MCF 10A (cell line): ENCODE results near the gene TLK1. TPM values are rescaled to one million over a fixed set of nuclear protein-coding genes. Genes with fewer than 3 reads are reported as not detected.

Experiments used
- Bru-seq: library from RNA; stranded (reverse); fragments of 400-500 nt; gene quantifications from one replicate; lab custom pipeline; 2021; lab: Mats Ljungman, UMichigan
- BruChase-seq, 2 experiments: library from RNA; stranded (reverse); fragments of 400-500 nt; gene quantifications; one replicate each; lab custom pipeline; 2021; lab: Mats Ljungman, UMichigan
- BruUV-seq: library from RNA; stranded (reverse); fragments of 400-500 nt; replicated peaks from 2 replicates; lab custom pipeline; 2021; lab: Mats Ljungman, UMichigan
- CTCF ChIA-PET: fragments of 300-600 bp; sonication (Branson Sonifier 250); formaldehyde crosslinking; extraction: SDS; loops from one replicate; lab custom pipeline; 2021; ENCODE audit warnings: antibody characterized with exemption, inconsistent platforms; lab: Yijun Ruan, JAX
- POLR2A ChIA-PET: fragments of 300-600, 350-650 bp; sonication (Branson Sonifier 250); formaldehyde crosslinking; extraction: SDS; loops from one replicate; lab custom pipeline; 2020; ENCODE audit warnings: antibody characterized with exemption, inconsistent platforms; lab: Yijun Ruan, JAX
- DNase-seq: peaks from one replicate; pipeline ENCODE4 v3.0.0-alpha.2; 2018; ENCODE audit not compliant: unreplicated experiment
- H3K27ac Mint-ChIP-seq: one replicate; pipeline ENCODE4 v1.8.0; 2022; ENCODE audit warnings: mild to moderate bottlenecking, low read depth, mixed read lengths; ENCODE audit not compliant: unreplicated experiment
- H3K27me3 Mint-ChIP-seq: one replicate; pipeline ENCODE4 v1.8.0; 2022; ENCODE audit warnings: mixed read lengths; ENCODE audit not compliant: insufficient read depth, unreplicated experiment
- H3K36me3 Mint-ChIP-seq: one replicate; pipeline ENCODE4 v1.8.0; 2022; ENCODE audit warnings: mild to moderate bottlenecking, moderate library complexity, mixed read lengths; ENCODE audit not compliant: insufficient read depth, unreplicated experiment
- H3K4me1 Mint-ChIP-seq: one replicate; pipeline ENCODE4 v1.8.0; 2022; ENCODE audit warnings: mixed read lengths; ENCODE audit not compliant: insufficient read depth, unreplicated experiment
- H3K4me3 Mint-ChIP-seq: one replicate; pipeline ENCODE4 v1.8.0; 2022; ENCODE audit warnings: mild to moderate bottlenecking, moderate library complexity, mixed read lengths; ENCODE audit not compliant: unreplicated experiment
- H3K9me3 Mint-ChIP-seq: one replicate; pipeline ENCODE4 v1.8.0; 2022; ENCODE audit warnings: mixed read lengths; ENCODE audit not compliant: unreplicated experiment
- intact Hi-C: fragments of 100-400 bp; cut with micrococcal nuclease; formaldehyde crosslinking; loops from 2 replicates; pipeline ENCODE4 v1.14.1; 2022
- long read RNA-seq: library from polyadenylated mRNA; stranded (forward); transcript quantifications from one replicate; pipeline ENCODE4 v2.0.0, GENCODE V29; 2022
- total RNA-seq: library from RNA; stranded (reverse); gene quantifications from 2 replicates; pipeline ENCODE4 v1.2.3, GENCODE V29; 2022
- TF ChIP-seq, protein P1 (sequence below): fragments of 200-600 bp; IDR thresholded peaks from one replicate; pipeline ENCODE4 v1.8.0; 2022; ENCODE audit warnings: antibody characterized with exemption, mild to moderate bottlenecking; ENCODE audit not compliant: unreplicated experiment

The TLK1 gene
- total RNA-seq, result 59.2 and 60.6 TPM in 2 replicates
- Bru-seq, nascent RNA, result percentile 84 among the genes with signal in this experiment
- percentile 73 among the genes with signal in this experiment for BruChase-seq, experiment 1, labeled RNA remaining after a 6-hour chase
- percentile 76 among the genes with signal in this experiment for BruChase-seq, experiment 2, labeled RNA remaining after a 2-hour chase
- long read RNA-seq, full-length matches to known transcripts, result 32 of 42 reads
- long read RNA-seq, partial matches to known transcripts, result 2 of 42 reads
- long read RNA-seq, other reads (novel, unspliced or antisense), result 8 of 42 reads

DNA sequence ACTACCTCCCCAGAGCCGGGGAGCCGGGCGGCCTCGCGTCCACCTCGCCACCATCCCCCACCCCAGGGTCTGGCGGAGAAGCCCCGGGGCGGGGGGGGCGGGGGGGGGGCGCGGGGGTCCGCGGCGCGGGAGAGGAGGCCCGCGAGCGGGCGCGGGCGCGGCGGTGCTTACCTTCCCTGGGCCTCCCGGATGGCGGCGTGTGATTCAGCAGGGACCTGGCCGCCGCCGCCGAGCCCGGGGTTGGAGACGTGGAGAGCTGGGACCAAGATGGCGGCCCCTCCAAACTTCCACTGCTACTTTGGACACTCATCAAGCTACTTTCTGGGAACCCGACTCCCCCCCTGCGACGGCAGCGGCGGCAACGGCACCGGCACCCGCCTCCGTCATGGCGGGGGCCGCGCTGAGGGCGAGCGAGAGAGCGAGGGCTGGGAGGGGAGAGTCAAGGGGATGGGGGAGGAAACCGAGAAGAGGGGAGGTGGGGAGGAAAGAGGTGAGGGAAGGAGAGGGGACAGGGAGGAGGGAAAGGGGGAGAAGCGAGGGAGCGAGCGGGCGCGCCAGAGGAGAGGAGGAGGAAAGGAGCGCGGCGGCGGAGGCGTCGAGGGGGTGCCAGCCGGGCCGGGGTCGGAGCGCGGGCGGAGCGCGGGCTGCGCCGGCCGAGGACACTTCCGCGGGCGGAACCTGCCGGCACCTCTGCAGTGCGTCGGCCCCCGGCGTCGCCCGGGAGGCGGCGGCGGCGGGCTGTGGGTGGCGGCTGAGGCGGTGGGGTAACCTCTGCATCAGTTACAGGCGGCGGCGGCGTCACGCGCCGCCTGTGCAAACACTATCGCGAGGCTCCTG is at the start of gene TLK1:
TLK1 (minus strand) TSS at position 775 of the 837 bp plus-strand sequence; CDS start at position 310, 465 bp downstream.
- TF ChIP-seq, protein P1, sequence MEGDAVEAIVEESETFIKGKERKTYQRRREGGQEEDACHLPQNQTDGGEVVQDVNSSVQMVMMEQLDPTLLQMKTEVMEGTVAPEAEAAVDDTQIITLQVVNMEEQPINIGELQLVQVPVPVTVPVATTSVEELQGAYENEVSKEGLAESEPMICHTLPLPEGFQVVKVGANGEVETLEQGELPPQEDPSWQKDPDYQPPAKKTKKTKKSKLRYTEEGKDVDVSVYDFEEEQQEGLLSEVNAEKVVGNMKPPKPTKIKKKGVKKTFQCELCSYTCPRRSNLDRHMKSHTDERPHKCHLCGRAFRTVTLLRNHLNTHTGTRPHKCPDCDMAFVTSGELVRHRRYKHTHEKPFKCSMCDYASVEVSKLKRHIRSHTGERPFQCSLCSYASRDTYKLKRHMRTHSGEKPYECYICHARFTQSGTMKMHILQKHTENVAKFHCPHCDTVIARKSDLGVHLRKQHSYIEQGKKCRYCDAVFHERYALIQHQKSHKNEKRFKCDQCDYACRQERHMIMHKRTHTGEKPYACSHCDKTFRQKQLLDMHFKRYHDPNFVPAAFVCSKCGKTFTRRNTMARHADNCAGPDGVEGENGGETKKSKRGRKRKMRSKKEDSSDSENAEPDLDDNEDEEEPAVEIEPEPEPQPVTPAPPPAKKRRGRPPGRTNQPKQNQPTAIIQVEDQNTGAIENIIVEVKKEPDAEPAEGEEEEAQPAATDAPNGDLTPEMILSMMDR, result no peak
- Mint-ChIP-seq H3K27me3 (no peaks in the 10 kb centered on the region), H3K4me1 (peaks cover 22% of the 10 kb centered on the region), H3K9me3 (no peaks in the 10 kb centered on the region), H3K27ac (peak within 1 kb of the TSS; percentile 91), H3K4me3 (peak within 1 kb of the TSS; percentile 95), H3K36me3 (peaks cover 7% of the 10 kb centered on the region)
- DNase-seq, result peak; percentile 64
- ChIA-PET CTCF (interaction anchor here (0.7 to 1.5 kb wide), 6 partner anchors 12 to 261 kb away, joined by 3 to 6 read pairs (median 4); no protein-coding TSS in a partner anchor), POLR2A (interaction anchor here (0.6 to 4.9 kb wide), 20 partner anchors 8 to 363 kb away, joined by 3 to 61 read pairs (median 6); partner anchors contain the start of genes DCAF17, GORASP2 and METTL8)
- intact Hi-C loops, result loop anchor here (2.0 to 5.0 kb wide), 2 partner anchors 112 to 272 kb away; partner anchors contain the start of genes DCAF17 and METTL8
- no TSS peak for BruUV-seq

DNA sequence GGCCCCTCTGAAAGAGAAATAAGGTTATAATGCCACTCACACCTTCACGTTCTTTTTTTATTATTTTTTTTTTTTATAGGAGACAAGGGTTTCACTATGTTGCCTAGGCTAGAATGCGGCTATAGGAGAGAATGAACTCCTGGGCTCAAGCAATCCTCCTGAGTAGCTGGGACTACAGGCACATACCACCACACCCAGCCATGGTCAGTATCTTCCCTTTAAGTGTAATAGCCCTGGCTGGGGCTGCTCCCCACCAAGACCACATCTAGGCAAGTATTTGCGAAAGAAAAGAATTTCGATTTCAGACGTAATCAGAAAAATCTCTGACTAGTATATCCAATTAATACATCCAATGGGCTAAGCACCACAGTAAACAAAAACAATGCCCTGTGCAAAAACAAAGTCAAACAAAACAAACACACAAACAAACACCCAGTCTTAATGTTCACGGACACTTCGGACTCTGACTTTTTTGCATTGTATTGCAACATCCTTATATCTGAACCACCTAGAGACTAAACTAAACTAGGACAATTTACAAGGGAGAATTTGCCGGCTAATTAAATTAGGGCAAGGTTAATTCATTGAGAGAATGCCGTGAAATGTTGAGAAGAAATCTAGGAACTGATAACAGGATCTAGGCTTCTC is 49.6 kb upstream of the TLK1 start:
- intact Hi-C loops, result no loop called here
- H3K36me3 Mint-ChIP-seq, result peaks cover 5% of the 10 kb centered on the region
- H3K27ac Mint-ChIP-seq, result no peak overlapping the region
- H3K4me1 Mint-ChIP-seq, result no peaks in the 10 kb centered on the region
- no peaks in the 10 kb centered on the region for H3K27me3 Mint-ChIP-seq
- H3K9me3 Mint-ChIP-seq, result no peaks in the 10 kb centered on the region
- DNase-seq, result no peak
- ChIA-PET POLR2A (no interaction called here), CTCF (no interaction called here)
- H3K4me3 Mint-ChIP-seq, result no peak overlapping the region
- no TSS peak for BruUV-seq
- TF ChIP-seq, protein P1, result no peak

DNA sequence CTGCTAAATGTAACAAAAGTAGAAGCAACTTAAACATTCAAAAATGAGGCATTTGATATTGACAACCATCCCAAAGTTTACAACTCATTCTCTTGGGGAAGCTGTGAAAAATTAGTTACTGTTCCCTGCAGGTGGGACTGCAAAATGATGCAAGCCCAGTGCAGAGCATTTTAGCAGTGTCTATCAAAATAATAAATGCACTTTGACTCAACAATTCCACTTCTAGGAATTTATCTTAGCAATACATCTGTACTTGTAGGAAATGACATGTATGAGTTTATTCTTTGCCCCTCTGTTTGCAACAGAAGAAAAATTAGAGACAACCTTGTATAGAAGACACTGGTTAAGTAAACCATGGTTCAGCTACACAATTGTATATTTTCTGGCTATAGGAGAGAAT is 48.0 kb upstream of the TLK1 start:
- H3K4me3 Mint-ChIP-seq, result no peak overlapping the region
- intact Hi-C loops, result no loop called here
- no peaks in the 10 kb centered on the region for H3K27me3 Mint-ChIP-seq
- no TSS peak for BruUV-seq
- H3K27ac Mint-ChIP-seq, result no peak overlapping the region
- no peaks in the 10 kb centered on the region for H3K4me1 Mint-ChIP-seq
- ChIA-PET POLR2A (no interaction called here), CTCF (interaction anchor here (0.6 kb wide), 1 partner anchor 53 kb away, joined by 3 read pairs; no protein-coding TSS in a partner anchor)
- no peaks in the 10 kb centered on the region for H3K9me3 Mint-ChIP-seq
- peaks cover 5% of the 10 kb centered on the region for H3K36me3 Mint-ChIP-seq
- no peak for DNase-seq
- TF ChIP-seq, protein P1, result no peak
